Activated CD8-positive, alpha-beta memory T cell treated with anti-CD3 and anti-CD28 coated beads for 48 hours (primary cell): ENCODE results near the gene ALCAM.

ENCODE experiments used
- DNase-seq, 3 experiments: peaks; one replicate each; pipeline ENCODE4 v3.0.0-alpha.2; 2020; ENCODE audit warnings: low read depth in 2 of 3, low spot score in 2 of 3

The ALCAM gene

DNA sequence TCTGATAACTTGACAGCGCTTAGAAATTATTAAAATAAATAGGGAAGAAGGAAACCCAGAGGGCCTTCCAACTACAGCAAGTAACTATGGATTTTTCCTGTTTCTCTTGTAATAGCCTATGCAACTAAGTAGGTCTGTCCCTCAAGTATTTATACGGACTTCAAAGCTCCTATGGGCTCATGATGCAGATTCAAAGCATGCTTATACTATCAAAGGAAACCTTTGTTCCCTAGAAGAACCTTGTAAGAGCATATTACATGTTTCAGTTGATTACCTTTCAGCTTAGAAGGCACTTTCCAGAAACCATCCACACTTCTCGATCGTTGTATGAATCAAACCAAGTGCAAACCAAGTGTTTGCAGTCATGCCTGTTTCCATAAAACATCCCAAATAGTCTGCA lies 158.8 kb downstream of the ALCAM start:
- no peak for DNase-seq

DNA sequence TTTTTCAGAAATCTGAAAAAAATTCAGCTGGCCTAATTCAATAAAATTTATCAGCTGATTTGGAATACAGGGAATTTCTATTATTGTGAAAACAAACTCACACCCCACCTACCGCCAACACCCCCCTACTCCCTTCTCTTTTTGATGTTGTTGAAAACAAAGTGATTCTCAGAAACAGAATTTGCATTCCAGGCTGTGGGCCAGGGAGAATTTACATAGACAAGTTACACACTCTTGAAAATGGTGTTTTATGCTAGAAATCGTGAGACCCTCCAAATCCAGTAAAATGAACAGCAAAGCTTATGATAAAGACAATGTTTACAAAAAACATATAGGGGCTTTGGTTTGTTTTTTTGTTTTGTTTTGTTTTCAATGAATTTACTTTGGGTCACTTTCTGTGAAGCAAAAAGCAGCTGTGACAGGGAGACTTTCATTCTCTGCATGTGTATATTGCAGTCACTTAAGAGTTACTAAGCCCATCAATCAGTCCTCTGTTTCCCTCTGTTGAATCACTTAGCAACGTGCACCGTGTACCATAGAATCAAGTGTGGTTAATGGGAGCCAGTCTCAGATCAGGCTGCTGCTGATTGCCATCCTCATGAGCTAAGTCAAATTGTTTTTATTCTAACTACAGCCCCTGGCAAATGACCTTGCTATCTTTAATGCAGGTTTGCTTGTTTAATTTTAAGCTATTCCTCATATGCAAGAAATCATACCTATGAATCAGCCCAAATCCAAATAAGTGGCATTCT lies 159.8 kb downstream of the ALCAM start:
- no peak for DNase-seq

DNA sequence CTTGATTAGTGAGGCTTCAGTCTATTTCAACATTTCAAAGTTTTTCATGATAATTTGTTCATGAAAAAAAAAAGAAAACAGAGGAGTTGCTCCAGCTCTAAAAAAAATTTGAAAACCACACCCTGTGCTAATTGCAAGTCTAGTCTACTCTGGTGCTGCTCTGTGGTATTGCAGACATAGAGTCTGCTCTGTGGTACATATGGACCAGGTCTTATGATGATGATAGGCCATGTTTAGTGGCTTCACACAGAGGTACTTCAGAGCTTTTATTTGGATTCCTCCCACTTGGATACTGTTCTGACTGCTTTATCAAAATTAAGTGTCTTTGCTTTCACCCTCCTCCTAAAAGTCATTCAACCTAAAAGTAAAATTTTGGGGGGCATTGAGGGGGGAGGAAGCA lies 160.8 kb downstream of the ALCAM start:
- no peak for DNase-seq

DNA sequence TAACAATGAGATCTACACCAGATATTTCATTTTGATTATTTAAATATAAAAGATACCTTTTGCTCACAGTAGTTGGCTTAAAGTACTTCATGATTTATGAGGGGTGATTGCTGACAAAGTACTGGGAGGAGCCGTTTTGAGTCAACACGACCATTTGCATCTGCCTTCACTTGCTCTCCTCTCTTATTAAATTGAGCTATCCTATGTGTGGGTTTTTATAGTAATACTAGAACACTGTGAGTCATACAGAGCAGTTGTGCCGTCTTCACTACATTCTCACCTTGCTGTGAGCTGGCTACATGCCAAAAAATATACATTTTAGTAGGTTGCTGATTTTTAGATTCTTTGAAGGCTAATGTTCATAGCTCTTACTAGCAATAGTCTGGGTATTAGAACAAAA lies 161.2 kb downstream of the ALCAM start:
- DNase-seq = no peak

DNA sequence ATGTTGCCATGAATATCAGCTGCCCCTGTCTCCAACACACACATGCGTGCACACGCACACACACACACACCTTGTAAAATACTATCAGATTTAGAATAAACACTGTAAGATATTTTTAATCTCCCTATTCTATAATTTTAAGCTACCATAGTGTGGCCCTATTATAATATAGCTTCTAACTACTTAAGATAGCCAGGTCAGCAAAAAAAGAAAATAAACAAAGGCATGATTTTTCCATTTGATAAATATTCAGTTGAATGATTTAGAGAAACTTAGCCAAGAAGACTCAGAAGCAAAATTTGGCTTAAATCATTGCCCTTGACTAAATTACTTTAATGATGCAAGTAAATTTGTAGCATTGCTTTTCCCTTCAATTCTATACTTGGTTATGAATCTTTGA lies 162.2 kb downstream of the ALCAM start:
- no peak for DNase-seq

DNA sequence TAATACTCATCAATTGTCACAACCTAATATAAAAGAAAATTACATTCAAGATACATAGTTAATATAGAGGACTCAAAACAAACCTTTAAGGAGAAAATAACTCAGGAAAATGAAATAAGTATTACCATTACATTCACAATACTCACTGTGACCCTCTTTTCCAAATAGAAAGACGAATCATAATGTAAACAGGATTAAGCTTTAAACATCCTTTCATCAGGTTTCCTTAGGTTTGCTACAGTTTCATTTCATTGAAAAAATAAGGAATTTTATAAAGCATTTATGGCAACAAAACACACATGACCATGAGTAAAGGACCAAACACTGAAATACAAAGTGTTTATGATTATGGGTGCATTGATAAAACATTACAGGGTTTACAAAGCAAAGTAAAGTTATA lies 162.7 kb downstream of the ALCAM start:
- no peak for DNase-seq

DNA sequence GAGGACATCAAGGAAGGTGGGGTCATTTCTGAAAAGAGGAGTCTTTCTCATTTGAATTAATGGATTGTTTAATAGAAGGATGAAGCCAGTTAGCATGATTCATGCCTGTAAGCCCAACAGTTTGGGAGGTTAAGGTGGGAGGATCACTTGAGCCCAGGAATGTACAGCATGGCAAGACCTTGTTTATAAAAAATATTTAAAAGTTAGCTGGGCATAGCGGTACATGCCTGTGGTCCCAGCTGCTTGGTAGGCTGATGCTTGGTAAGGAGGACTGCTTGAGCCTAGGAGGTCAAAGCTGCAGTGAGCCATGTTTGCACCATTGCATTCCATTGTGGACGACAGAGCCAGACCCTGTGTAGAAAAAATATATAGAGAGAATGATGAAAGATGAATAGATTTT lies 165.5 kb downstream of the ALCAM start:
- DNase-seq = no peak

DNA sequence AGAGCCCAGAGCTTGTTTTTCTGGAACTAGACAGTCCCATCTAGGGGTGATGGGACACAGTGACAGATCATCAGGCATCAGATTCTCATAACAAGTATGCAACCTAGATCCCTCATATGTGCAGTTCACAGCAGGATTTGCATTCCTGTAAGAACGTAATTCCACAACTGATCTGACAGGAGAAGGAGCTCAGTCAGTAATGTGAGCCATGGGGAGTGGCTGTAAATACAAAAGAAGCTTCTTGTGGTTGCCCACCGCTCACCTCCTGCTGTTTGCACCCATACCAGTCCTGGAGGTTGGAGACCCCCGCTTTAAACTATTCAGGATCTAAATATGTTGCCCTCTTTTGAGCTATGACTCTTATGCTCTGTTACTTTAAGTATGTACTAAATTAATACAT lies 167.3 kb downstream of the ALCAM start:
- no peak for DNase-seq

DNA sequence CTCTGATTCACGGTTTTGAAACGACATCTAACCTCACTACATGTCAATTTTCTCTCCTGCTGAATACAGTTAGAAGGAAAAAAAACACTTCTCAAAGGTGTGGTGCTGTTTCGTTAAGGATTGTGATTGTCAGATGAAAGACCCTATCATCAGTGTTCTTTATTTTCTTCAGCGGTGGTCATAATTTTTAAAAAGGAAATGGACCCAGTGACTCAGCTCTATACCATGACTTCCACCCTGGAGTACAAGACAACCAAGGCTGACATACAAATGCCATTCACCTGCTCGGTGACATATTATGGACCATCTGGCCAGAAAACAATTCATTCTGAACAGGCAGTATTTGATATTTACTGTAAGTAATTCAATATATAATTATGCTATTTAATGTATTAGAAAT lies 167.8 kb downstream of the ALCAM start:
- no peak for DNase-seq

DNA sequence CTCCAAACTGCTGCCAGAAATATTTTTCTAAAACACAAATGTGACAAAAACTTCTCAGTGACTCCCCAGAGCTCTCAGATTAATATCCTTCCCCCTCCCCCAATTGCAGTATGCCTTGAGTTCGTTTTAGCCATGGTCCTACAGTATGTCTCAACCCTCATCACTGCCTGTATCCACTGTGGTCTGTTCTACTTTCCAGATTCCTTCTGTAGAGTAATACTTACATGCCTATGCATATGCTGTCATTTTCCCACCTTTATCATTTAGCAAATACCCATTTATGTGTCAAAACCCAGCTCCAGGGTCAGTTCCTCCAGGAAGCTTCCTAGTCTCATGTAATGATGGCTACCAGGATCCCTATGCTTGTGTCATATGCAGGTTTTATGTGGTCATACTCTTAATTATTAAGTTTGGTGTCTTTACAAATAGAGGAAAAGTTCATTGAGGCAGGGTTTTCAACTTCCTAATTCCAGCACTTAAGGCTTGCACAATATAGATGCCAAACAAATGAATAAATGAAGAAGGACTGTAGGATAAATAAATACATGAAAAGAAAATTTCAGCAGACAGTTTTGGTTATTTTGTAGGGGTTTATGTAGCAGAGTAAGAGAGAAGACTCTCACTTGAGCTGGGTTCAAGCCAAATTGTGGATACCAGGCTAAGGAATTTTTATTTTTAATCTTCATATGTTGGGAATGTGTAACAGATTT lies 170.8 kb downstream of the ALCAM start:
- DNase-seq = no peak

DNA sequence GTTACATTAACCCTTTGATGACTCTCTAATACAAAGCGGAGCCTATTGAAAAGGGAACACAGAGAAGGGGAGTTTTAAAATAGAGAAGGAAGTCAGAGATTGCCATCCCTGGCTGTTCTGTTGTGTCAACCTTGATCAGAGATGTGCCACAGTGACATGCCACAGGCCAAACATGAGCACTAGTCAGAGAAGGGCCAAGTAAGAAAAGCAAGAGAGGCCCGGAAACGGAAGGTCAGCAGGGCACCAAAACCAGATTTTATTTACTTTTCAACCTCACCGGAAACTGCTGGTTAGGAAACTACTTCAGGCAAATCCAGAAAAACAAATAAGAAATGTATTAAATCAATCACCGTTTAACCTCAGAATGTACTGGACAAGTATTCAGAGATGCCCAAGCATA lies 171.8 kb downstream of the ALCAM start:
- no peak for DNase-seq

DNA sequence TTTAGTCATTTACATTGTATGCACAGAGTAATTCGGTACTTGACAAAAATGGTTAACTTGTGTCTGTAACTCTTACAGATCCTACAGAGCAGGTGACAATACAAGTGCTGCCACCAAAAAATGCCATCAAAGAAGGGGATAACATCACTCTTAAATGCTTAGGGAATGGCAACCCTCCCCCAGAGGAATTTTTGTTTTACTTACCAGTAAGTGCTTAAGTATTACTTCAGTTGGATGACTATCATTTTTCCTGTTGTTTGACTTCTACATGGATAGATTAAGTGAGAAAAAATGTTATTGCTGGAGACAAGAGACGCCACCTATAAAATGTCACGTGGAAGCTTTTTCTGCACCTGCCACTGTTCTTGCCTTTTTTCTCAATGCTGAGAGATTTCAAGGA lies 173.2 kb downstream of the ALCAM start:
- DNase-seq = no peak

DNA sequence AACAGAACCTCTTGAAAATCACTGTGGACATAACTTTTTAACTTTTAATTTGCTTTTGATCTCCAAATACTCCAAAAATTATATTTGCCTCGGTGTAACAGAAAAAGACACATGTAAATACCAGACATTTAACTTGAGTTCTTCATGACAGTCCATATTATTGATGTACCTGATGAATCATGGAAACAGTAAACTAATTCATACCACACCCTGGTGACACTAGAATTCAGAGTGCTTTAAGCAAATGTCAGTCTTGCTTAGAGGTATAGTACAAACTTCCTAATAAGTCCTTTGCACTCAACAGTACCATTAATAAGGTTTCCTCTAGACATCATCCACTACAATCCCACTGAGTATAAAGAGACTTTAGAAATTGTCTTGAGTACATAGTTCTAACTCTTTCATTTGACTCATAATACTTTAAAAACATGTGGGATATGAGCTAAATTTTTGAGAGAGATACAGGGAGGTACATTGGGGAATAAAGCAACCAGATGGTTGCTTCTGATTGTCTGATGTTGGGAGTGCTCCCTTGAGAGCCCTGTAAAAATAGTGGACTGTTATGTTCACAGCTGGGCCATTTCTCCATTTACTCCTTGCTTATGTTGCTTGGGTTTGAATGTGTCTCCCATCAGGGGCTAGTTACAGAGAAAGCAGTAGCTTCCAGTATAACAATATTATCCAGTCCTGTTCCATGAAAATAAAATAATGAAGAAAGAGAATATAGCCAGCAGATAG lies 175.7 kb downstream of the ALCAM start:
- DNase-seq = no peak

DNA sequence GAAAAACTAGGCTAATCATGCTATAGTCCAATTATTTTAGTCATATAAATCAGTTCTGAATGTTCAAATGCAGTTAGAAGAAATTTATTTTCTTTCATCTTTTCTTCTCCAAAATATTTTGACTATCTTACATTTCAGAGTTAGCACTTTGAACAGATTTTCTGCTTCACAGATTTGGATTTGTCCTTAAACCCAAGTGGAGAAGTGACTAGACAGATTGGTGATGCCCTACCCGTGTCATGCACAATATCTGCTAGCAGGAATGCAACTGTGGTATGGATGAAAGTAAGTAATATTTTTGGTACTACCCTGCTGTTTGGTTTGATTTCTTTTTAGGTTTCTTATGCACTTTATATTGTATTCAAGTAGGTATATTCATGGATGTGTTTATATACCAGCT lies 178.3 kb downstream of the ALCAM start:
- DNase-seq = no peak

DNA sequence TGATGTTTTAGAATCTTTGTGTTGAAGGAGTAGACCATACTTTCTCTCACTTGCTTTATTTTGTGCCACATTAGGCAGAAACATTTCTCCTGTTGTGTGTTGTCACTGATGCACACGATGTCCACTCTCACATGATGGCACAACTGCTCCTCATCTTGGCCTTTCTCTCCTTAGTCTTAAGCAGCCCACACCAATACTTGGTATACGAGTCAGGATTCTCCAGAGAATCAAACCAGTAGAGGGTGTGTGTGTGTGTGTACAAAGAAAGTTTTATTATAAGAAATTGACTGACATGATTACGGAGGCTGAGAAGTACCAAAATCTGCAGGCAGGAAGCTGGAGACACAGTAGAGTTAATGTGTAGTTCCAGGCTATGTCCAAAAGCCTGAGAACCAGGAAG lies 187.1 kb downstream of the ALCAM start:
- DNase-seq = no peak

DNA sequence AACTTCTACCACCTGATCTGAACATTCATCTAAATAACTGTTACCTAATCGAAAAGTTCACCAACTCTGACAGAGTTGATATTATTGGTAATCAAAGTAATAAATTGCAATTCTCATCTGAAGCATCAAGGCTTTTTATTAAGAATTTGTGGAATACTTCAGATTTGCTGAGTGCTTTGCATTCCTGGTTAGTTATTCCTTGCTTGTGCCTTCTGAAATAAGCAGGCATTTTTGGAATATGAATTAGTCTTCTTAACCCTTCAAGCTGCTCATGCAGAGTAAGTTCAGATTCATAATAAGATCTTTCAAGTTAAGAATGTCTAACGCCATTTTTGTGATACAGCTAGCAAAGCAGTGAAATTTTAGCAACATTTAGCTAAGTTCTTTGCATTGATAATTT lies 188.5 kb downstream of the ALCAM start:
- DNase-seq = no peak

DNA sequence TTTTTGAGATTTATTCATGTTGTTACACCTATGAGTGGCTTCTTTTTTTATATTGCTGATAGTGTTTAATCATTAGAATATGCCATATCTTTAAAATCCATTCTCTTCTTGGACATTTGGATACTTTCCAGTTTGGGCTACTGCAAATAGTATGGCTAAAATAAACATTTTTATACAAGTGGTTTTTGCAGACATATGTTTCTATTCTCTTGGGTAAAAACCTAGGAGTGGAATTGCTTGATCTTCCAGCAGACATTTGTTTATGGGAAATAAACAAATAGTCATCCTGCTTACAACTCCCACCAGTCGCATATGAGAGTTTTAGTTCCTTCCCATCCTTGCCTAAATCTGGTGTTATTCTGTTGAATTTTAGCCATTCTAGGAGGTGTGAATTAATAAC lies 193.1 kb downstream of the ALCAM start:
- DNase-seq = no peak

DNA sequence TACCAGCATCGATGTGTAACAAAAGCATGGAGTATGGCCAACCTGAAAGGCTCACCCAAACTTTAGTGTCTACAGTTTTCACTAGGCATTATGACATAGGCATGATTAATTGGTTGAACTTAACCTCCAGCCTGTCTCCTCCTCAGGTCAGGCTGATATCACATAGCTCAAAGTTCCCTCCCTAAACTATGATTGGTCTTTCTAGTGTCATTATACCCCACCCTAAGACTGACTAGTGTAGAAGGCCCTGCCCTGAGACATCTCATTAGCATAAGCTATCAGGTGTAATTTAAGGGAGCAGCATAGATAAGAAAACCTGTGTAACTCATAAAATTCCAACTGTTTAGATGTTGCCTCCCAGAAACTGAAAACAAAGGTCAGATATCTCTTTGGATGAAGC lies 195.2 kb downstream of the ALCAM start:
- DNase-seq = no peak

DNA sequence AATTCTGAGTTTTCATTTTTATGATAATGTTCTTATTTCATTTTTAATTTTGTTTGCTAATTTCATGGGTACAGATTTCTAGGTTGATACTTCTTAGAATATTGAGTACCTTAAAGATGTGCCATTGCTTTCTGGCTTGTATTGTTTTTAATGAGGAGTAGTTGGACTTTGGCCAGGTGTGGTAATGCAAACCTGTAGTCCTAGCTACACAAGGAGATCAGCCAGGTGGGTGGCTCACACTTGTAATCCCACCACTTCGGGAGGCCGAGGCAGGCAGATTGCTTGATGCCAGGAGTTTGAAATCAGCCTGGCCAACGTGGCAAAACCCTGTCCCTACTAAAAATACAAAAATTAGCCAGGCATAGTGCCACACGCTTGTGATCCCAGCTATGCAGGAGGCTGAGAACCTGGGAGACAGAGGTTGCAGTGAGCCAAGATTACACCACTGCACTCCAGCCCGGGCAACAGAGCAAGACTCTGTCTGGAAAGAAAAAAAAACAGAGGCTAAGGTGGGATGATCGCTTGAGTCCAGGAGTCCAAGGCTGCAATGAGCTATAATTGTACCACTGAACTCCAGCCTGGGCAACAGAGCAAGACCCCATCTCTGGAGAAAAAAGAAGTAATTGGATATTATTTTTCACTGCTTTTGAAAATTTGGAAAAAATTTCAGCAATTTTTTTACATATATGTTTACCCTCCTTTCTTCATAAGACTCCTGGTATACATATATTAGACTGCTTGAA lies 198.0 kb downstream of the ALCAM start:
- DNase-seq = no peak

DNA sequence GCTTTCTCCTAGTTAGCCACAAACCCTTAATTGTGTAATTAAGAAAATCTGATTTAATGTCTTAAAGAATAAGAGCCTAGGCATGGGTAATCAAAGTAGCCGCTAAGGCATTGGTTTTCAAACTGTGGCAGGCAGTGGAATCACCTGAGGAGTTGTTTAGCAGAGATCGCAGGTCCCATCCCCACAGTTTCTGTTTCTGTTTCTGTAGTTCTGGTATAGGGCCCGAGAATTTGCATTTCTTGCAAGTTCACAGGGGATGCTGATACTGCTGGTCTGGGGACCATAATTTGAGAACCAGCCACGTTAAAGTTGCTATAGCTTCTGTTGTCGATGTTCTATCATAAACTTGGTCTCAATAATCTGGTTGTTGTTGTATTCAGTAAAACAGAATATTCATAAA lies 204.3 kb downstream of the ALCAM start:
- DNase-seq = no peak

DNA sequence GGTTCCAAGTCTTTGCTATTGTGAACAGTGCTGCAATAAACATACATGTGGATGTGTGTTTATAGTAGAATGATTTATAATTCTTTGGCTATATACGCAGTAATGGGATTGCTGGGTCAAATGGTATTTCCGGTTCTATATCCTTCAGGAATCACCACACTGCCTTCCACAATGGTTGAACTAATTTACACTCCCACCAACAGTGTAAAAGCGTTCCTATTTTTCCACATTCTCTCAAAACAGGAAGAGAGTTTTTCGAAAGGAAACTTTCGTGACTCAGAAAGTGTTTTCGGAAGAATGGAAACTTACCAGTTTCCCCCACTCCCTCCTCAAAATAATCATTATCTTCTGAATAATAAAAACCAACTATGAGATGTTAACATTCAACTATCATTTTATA lies 205.8 kb downstream of the ALCAM start:
- no peak for DNase-seq

DNA sequence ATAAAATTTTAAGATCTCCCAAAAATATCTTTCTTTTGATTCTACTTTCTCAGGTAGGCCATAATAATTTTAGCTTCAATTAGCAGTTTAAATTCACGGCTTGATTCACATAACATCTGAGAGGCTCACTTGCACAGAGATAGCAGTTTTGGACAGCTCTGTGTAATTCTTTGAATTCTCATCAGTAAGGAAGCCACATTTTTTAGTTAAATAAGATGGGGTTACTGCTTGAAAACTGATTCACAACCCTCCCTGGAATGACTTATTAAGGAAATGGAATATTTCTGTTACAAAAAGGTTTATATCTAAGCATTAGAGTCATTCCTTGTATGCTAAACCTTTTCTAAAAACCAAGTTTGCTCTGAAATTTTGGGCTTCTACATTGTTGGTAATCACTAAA lies 212.7 kb downstream of the ALCAM start:
- no peak for DNase-seq
